H1 (cell line): ENCODE data around the gene TBCEL. TPM values are rescaled to one million over a fixed set of nuclear protein-coding genes. Genes with fewer than 3 reads are reported as not detected.

ENCODE experiments used
- CTCF ChIA-PET: fragments of 300-600 bp; sonication (Branson Sonifier 250); formaldehyde crosslinking; loops from one replicate; lab custom pipeline; 2021; ENCODE audit not compliant: partially characterized antibody; lab: Charles Lee
- POLR2A ChIA-PET: fragments of 300-600 bp; sonication (Branson Sonifier 250); formaldehyde crosslinking; loops from one replicate; lab custom pipeline; 2021; ENCODE audit warnings: inconsistent platforms; ENCODE audit not compliant: partially characterized antibody; lab: Charles Lee
- DNase-seq, 2 experiments: peaks; one replicate each; pipeline versions ENCODE4 v3.0.0 to v3.0.0-alpha.2; 2010 to 2022; ENCODE audit warnings: low spot score in 2 of 2, low read depth in 1 of 2, mixed read lengths in 1 of 2
- FAIRE-seq: peaks from 2 replicates; lab custom pipeline; 2011; peaks lifted over from hg19 to GRCh38; lab: Jason Lieb, UNC
- H2AFZ ChIP-seq: 2 replicates; pipeline ENCODE4 v1.8.1; 2012; ENCODE audit warnings: low read length, inconsistent platforms
- H2AK5ac ChIP-seq: 2 replicates; pipeline ENCODE4 v1.6.1; 2013; ENCODE audit warnings: low read depth, low read length
- H2BK120ac ChIP-seq: replicated peaks from 2 replicates; pipeline ENCODE3; 2013; ENCODE audit warnings: low read depth, low read length, inconsistent platforms
- H2BK12ac ChIP-seq: 2 replicates; pipeline ENCODE4 v1.6.1; 2013; ENCODE audit warnings: low read depth, low read length
- H2BK15ac ChIP-seq: 2 replicates; pipeline ENCODE4 v1.6.1; 2013; ENCODE audit warnings: low read length
- H2BK20ac ChIP-seq: 2 replicates; pipeline ENCODE4 v1.6.1; 2013; ENCODE audit warnings: low read length
- H2BK5ac ChIP-seq: 2 replicates; pipeline ENCODE4 v1.6.1; 2013; ENCODE audit warnings: low read depth, low read length
- H3K14ac ChIP-seq: 2 replicates; pipeline ENCODE4 v1.6.1; 2013; ENCODE audit warnings: inconsistent platforms; ENCODE audit not compliant: insufficient read length
- H3K18ac ChIP-seq: 2 replicates; pipeline ENCODE4 v1.6.1; 2013; ENCODE audit warnings: low read length; ENCODE audit errors: extremely low read depth
- H3K23ac ChIP-seq: 2 replicates; pipeline ENCODE4 v1.6.1; 2013; ENCODE audit warnings: inconsistent platforms; ENCODE audit not compliant: insufficient read length
- H3K23me2 ChIP-seq: 2 replicates; pipeline ENCODE4 v1.6.1; 2013; ENCODE audit warnings: low read depth, low read length
- H3K27ac ChIP-seq: 2 replicates; pipeline ENCODE4 v1.6.1; 2011; ENCODE audit warnings: low read depth, low read length, inconsistent platforms
- H3K27me3 ChIP-seq, 4 experiments: replicated peaks in 1 of 4; 1 replicate in 1 of 4; 2 replicates in 3 of 4; pipeline versions ENCODE4 v1.6.1 to v1.8.1; 2011 to 2013; ENCODE audit warnings: low read length in 3 of 4, mild to moderate bottlenecking in 3 of 4, inconsistent platforms in 2 of 4, mixed read lengths in 2 of 4, moderate library complexity in 1 of 4; ENCODE audit not compliant: control insufficient read depth in 3 of 4, insufficient read depth in 3 of 4; ENCODE audit errors: extremely low read depth in 1 of 4
- H3K36me3 ChIP-seq, 4 experiments: 2 replicates each; pipeline versions ENCODE4 v1.6.1 to v1.8.1; 2011 to 2013; ENCODE audit warnings: mild to moderate bottlenecking in 4 of 4, low read length in 3 of 4, moderate library complexity in 2 of 4, control low read depth in 1 of 4, inconsistent platforms in 1 of 4; ENCODE audit not compliant: insufficient read depth in 4 of 4, control insufficient read depth in 2 of 4
- H3K4ac ChIP-seq: replicated peaks from 2 replicates; pipeline ENCODE3; 2013; ENCODE audit warnings: low read length, low read depth, mixed read lengths, inconsistent platforms; ENCODE audit not compliant: insufficient read length
- H3K4me1 ChIP-seq, 4 experiments: replicated peaks in 1 of 4; 1 replicate in 1 of 4; 2 replicates in 3 of 4; pipeline versions ENCODE4 v1.6.1 to v1.8.1; 2011 to 2013; ENCODE audit warnings: low read length in 3 of 4, inconsistent platforms in 2 of 4, mixed read lengths in 1 of 4; ENCODE audit not compliant: insufficient read depth in 4 of 4, control insufficient read depth in 3 of 4
- H3K4me2 ChIP-seq, 2 experiments: 2 replicates each; pipeline versions ENCODE4 v1.6.1 to v1.8.1; 2011 to 2013; ENCODE audit warnings: low read depth in 2 of 2, low read length in 2 of 2, control low read depth in 1 of 2, inconsistent platforms in 1 of 2, mild to moderate bottlenecking in 1 of 2; ENCODE audit not compliant: insufficient read depth in 1 of 2
- H3K4me3 ChIP-seq, 4 experiments: fragments of 200-600, 300-600 bp in 1 of 4; sonication (generic), shearing (Covaris generic), sonication (Bioruptor Twin) in 1 of 4; 2 replicates each; pipeline versions ENCODE4 v1.5.1 to v1.8.1; 2011 to 2016; ENCODE audit warnings: low read length in 4 of 4, low read depth in 3 of 4, control low read depth in 2 of 4, inconsistent platforms in 2 of 4, mild to moderate bottlenecking in 2 of 4, mixed read lengths in 1 of 4, moderate library complexity in 1 of 4; ENCODE audit not compliant: insufficient read depth in 2 of 4; ENCODE audit errors: extremely low read depth in 1 of 4
- H3K56ac ChIP-seq: replicated peaks from 2 replicates; pipeline ENCODE3; 2013; ENCODE audit warnings: low read depth, mild to moderate bottlenecking, mixed read lengths, low read length, inconsistent platforms; ENCODE audit not compliant: insufficient read length
- H3K79me1 ChIP-seq: 2 replicates; pipeline ENCODE4 v1.6.1; 2013; ENCODE audit warnings: low read depth, low read length, control low read depth
- H3K79me2 ChIP-seq, 2 experiments: 2 replicates each; pipeline versions ENCODE4 v1.6.1 to v1.8.1; 2012 to 2013; ENCODE audit warnings: low read length in 2 of 2, mild to moderate bottlenecking in 2 of 2, inconsistent platforms in 1 of 2; ENCODE audit not compliant: insufficient read depth in 2 of 2, control insufficient read depth in 1 of 2
- H3K9ac ChIP-seq, 4 experiments: replicated peaks in 1 of 4; 1 replicate in 1 of 4; 2 replicates in 3 of 4; pipeline versions ENCODE4 v1.6.1 to v1.8.1; 2011 to 2013; ENCODE audit warnings: low read depth in 3 of 4, low read length in 3 of 4, control low read depth in 2 of 4, mild to moderate bottlenecking in 2 of 4, moderate library complexity in 2 of 4, inconsistent platforms in 1 of 4; ENCODE audit errors: extremely low read depth in 1 of 4
- H3K9me3 ChIP-seq, 2 experiments: 2 replicates each; pipeline versions ENCODE4 v1.6.1 to v1.8.1; 2012 to 2013; ENCODE audit warnings: mild to moderate bottlenecking in 2 of 2, moderate library complexity in 2 of 2, control low read depth in 1 of 2, inconsistent platforms in 1 of 2, low read depth in 1 of 2, low read length in 1 of 2, mixed read lengths in 1 of 2; ENCODE audit not compliant: insufficient read depth in 2 of 2
- H4K20me1 ChIP-seq, 2 experiments: replicated peaks in 1 of 2; 2 replicates each; pipeline versions ENCODE3 to v1.8.1; 2011 to 2013; ENCODE audit warnings: inconsistent platforms in 2 of 2, low read length in 2 of 2, mild to moderate bottlenecking in 1 of 2; ENCODE audit not compliant: insufficient read depth in 2 of 2, control insufficient read depth in 1 of 2
- H4K5ac ChIP-seq: 2 replicates; pipeline ENCODE4 v1.6.1; 2013; ENCODE audit warnings: low read length, low read depth, mixed read lengths, inconsistent platforms; ENCODE audit not compliant: insufficient read length
- H4K8ac ChIP-seq: 2 replicates; pipeline ENCODE4 v1.8.0; 2013; ENCODE audit warnings: mild to moderate bottlenecking, moderate library complexity, low read length, inconsistent platforms; ENCODE audit not compliant: insufficient read depth; ENCODE audit errors: extremely low read depth
- H4K91ac ChIP-seq: replicated peaks from 2 replicates; pipeline ENCODE3; 2013; ENCODE audit warnings: low read length, mixed read lengths, inconsistent platforms; ENCODE audit not compliant: insufficient read length
- CBX5 ChIP-seq: fragments of 300-800, 300-1000 bp; sonication (generic); IDR thresholded peaks from 2 replicates; pipeline ENCODE4 v1.7.1; 2016; ENCODE audit warnings: antibody characterized with exemption, low read length, low read depth
- CEBPB ChIP-seq: IDR thresholded peaks from 2 replicates; pipeline ENCODE4 v1.6.1; 2012; ENCODE audit warnings: low read depth, low read length
- E2F6 ChIP-seq: IDR thresholded peaks from 2 replicates; pipeline ENCODE4 v1.6.1; 2012; ENCODE audit warnings: inconsistent platforms
- FOSL1 ChIP-seq: IDR thresholded peaks from 2 replicates; pipeline ENCODE4 v1.6.1; 2011; ENCODE audit warnings: mild to moderate bottlenecking, low read depth, low read length, moderate library complexity; ENCODE audit not compliant: insufficient read depth
- GABPA ChIP-seq: IDR thresholded peaks from 2 replicates; pipeline ENCODE4 v1.6.1; 2011; ENCODE audit warnings: mild to moderate bottlenecking, low read length, moderate library complexity, borderline replicate concordance; ENCODE audit not compliant: insufficient read depth
- JUN ChIP-seq: IDR thresholded peaks from 2 replicates; pipeline ENCODE4 v1.6.1; 2011; ENCODE audit warnings: low read depth, mild to moderate bottlenecking, improper control_type of control experiment, low read length
- MAFK ChIP-seq: IDR thresholded peaks from 2 replicates; pipeline ENCODE4 v1.6.1; 2012; ENCODE audit warnings: low read depth, mild to moderate bottlenecking, improper control_type of control experiment, low read length
- NANOG ChIP-seq: IDR thresholded peaks from 2 replicates; pipeline ENCODE4 v1.6.1; 2011; ENCODE audit warnings: low read length, low read depth, mild to moderate bottlenecking, inconsistent platforms; ENCODE audit not compliant: insufficient read depth, poor library complexity, severe bottlenecking
- RAD21 ChIP-seq, 2 experiments: IDR thresholded peaks in 1 of 2; conservative IDR thresholded peaks in 1 of 2; 2 replicates each; pipeline ENCODE4 v1.6.1; 2011; ENCODE audit warnings: low read depth in 2 of 2, low read length in 2 of 2, improper control_type of control experiment in 1 of 2, inconsistent platforms in 1 of 2, mild to moderate bottlenecking in 1 of 2, moderate library complexity in 1 of 2
- SP1 ChIP-seq: IDR thresholded peaks from 2 replicates; pipeline ENCODE4 v1.6.1; 2011; ENCODE audit warnings: low read depth, low read length
- SP4 ChIP-seq: IDR thresholded peaks from 2 replicates; pipeline ENCODE4 v1.6.1; 2012; ENCODE audit warnings: low read length, inconsistent platforms
- TAF1 ChIP-seq: IDR thresholded peaks from 2 replicates; pipeline ENCODE4 v1.6.1; 2011; ENCODE audit warnings: mild to moderate bottlenecking, low read depth, low read length
- TAF7 ChIP-seq: optimal IDR thresholded peaks from 2 replicates; pipeline ENCODE3; 2011; ENCODE audit warnings: low read depth, mild to moderate bottlenecking, inconsistent platforms, low read length, moderate library complexity, borderline replicate concordance
- WGBS, 2 experiments: shearing (Covaris generic) in 1 of 2; methylation state at CpG; one replicate each; pipeline versions ENCODE4 v1.1.6 to v1.1.7; 2013 to 2015; ENCODE audit warnings: low lambda C conversion rate in 2 of 2, mixed read lengths in 2 of 2, inconsistent platforms in 1 of 2, low coverage in 1 of 2, missing lambda C conversion rate in 1 of 2; ENCODE audit not compliant: insufficient replicate concordance in 2 of 2, insufficient coverage in 1 of 2, insufficient read length in 1 of 2; ENCODE audit errors: extremely low coverage in 1 of 2, missing lambda C conversion rate in 1 of 2; 5-methylcytosine and 5-hydroxymethylcytosine counted together
- polyA plus RNA-seq, 7 experiments: library from polyadenylated mRNA; depleted of rRNA in 3 of 7; stranded (reverse) in 5 of 7; unstranded in 2 of 7; fragments of >200 nt in 5 of 7; fragments of 200-250 nt in 2 of 7; gene quantifications; 1 replicate in 5 of 7; 2 replicates in 1 of 7; 4 replicates in 1 of 7; pipeline versions ENCODE4 v1.2.1 to v1.2.3, GENCODE V29; 2011 to 2013; ENCODE audit warnings: missing spikeins in 2 of 7, mixed read lengths in 2 of 7
- total RNA-seq: library from RNA; stranded (reverse); fragmentation: NEBNext Ultra II Directional; extraction: Animal tissue kit (Norgen Biotek cat#: 25700); gene quantifications from 2 replicates; pipeline ENCODE4 v1.2.1, GENCODE V29; 2021

Gene TBCEL
- total and polyA plus RNA-seq, 2 of the 8 experiments (the other 6 are each of a cell fraction or from before 2014, with no cell fraction given) = 3.9 to 16.0 TPM

DNA sequence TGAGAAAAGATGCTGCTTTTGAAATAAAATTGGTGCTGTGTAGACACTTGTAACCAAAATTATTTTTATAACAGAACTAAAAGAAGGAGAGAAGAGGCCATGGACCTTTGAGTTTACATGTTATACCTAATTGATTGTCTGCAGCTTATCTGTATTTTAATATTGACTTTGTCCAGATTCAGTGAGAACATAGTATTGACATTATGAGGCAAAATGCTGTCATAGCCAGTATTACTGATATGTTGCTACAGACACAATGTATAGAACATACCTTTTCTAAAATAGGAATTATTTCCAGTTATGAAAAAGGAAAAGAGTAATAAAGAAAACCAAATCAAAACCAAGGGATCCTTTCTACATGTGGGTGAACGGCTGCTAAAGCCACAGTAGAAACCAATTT lies 65.7 kb downstream of the TBCEL start:
- Histone ChIP-seq H3K4ac (no peak overlapping the region), H3K79me1 (no peaks in the 10 kb centered on the region), H3K14ac (no peak overlapping the region), H3K36me3 (peaks cover 0 to 9% (median 3%) of the 10 kb centered on the region in 4 experiments; a peak in 4 of 8 replicates), H3K9me3 (no peaks in the 10 kb centered on the region), H3K27me3 (peaks cover 0 to 1% (median 0%) of the 10 kb centered on the region in 4 experiments; a peak in 1 of 7 replicates), H2BK5ac (no peak overlapping the region), H2BK12ac (no peak overlapping the region), H3K18ac (no peak overlapping the region), H2BK15ac (no peak overlapping the region), H2AK5ac (no peak overlapping the region), H4K5ac (no peak overlapping the region), H4K8ac (no peak overlapping the region), H2BK20ac (no peak overlapping the region), H3K56ac (no peak overlapping the region), H3K4me2 (no peak overlapping the region), H3K79me2 (no peaks in the 10 kb centered on the region), H3K23me2 (no peaks in the 10 kb centered on the region), H3K27ac (no peak overlapping the region), H3K4me3 (no peak overlapping the region), H3K23ac (no peak overlapping the region), H2BK120ac (no peak overlapping the region), H2AFZ (no peak overlapping the region), H3K9ac (no peak overlapping the region), H4K20me1 (no peaks in the 10 kb centered on the region), H4K91ac (no peak overlapping the region), H3K4me1 (no peaks in the 10 kb centered on the region)
- ChIA-PET CTCF (interaction anchor here (0.6 to 0.9 kb wide), 3 partner anchors 21 to 52 kb away, joined by 3 to 5 read pairs (median 3); no protein-coding TSS in a partner anchor), POLR2A (no interaction called here)
- 77% methylated on average over 1 of the region's 1 CpG; no CpG with 5 or more reads in 1 of the 2 experiments for WGBS, 2 experiments
- DNase-seq = no peak
- no peak for FAIRE-seq
- TF ChIP-seq RAD21 (IDR thresholded peaks at IDR 0.05 in 1 of 2, conservative IDR thresholded peaks at IDR 0.05 in 1 of 2; ENCODE audit: low read depth in 2 of 2, low read length in 2 of 2) (no peak), GABPA (no peak), CEBPB (no peak), FOSL1 (no peak), TAF1 (no peak), E2F6 (no peak), SP4 (no peak), CBX5 (no peak), NANOG (no peak), MAFK (no peak), SP1 (no peak), TAF7 (no peak), JUN (no peak)
